IMR-90 (cell line): ENCODE data around the gene RNF149. TPM values are rescaled to one million over a fixed set of nuclear protein-coding genes. Genes with fewer than 3 reads are reported as not detected.

Experiments
- ATAC-seq: fragments of 200-7000 bp; cut with Tn5 transposase; 2 replicates; pipeline ENCODE4 v1.9.1; 2020; ENCODE audit warnings: low read depth, mild to moderate bottlenecking, moderate library complexity
- BruUV-seq: library from RNA; stranded (reverse); fragments of 400-500 nt; replicated peaks from 2 replicates; lab custom pipeline; 2021; lab: Mats Ljungman, UMichigan
- CTCF ChIA-PET: fragments of 300-600 bp; formaldehyde crosslinking; extraction: SDS; loops from one replicate; lab custom pipeline; 2021; ENCODE audit warnings: antibody characterized with exemption; lab: Yijun Ruan, JAX
- POLR2A ChIA-PET: fragments of 300-600 bp; sonication (Branson Sonifier 250); formaldehyde crosslinking; loops from one replicate; lab custom pipeline; 2022; ENCODE audit warnings: antibody characterized with exemption; ENCODE audit not compliant: unreplicated experiment; lab: Charles Lee
- DNase-seq: peaks from one replicate; pipeline ENCODE4 v3.0.0; 2013
- H2AFZ ChIP-seq: replicated peaks from 2 replicates; pipeline ENCODE3; 2013; ENCODE audit warnings: low read length, mild to moderate bottlenecking; ENCODE audit not compliant: poor library complexity
- H2AK5ac ChIP-seq: 2 replicates; pipeline ENCODE4 v1.6.1; 2013; ENCODE audit warnings: low read depth, low read length, inconsistent platforms
- H2AK9ac ChIP-seq: replicated peaks from 2 replicates; pipeline ENCODE3; 2013; ENCODE audit warnings: mild to moderate bottlenecking, low read depth, low read length, moderate library complexity; ENCODE audit not compliant: poor library complexity
- H2BK120ac ChIP-seq: 2 replicates; pipeline ENCODE4 v1.6.1; 2013; ENCODE audit warnings: low read depth, low read length, inconsistent platforms
- H2BK15ac ChIP-seq: 3 replicates; pipeline ENCODE4 v1.6.1; 2013; ENCODE audit warnings: low read depth, low read length, inconsistent platforms
- H2BK20ac ChIP-seq: 2 replicates; pipeline ENCODE4 v1.6.1; 2013; ENCODE audit warnings: low read depth, mild to moderate bottlenecking, inconsistent platforms, low read length, moderate library complexity
- H2BK5ac ChIP-seq: 2 replicates; pipeline ENCODE4 v1.6.1; 2013; ENCODE audit warnings: mild to moderate bottlenecking, low read depth, low read length, inconsistent platforms; ENCODE audit not compliant: poor library complexity, severe bottlenecking
- H3K14ac ChIP-seq: replicated peaks from 2 replicates; pipeline ENCODE4 v1.6.1; 2013; ENCODE audit warnings: low read depth, low read length, inconsistent platforms
- H3K18ac ChIP-seq: 2 replicates; pipeline ENCODE4 v1.6.1; 2013; ENCODE audit warnings: low read depth, low read length, control low read depth
- H3K23ac ChIP-seq: 2 replicates; pipeline ENCODE4 v1.6.1; 2013; ENCODE audit warnings: low read depth, low read length, inconsistent platforms
- H3K27ac ChIP-seq: 2 replicates; pipeline ENCODE4 v1.5.1; 2013; ENCODE audit warnings: mild to moderate bottlenecking, control low read depth, low read length; ENCODE audit not compliant: insufficient read depth
- H3K27me3 ChIP-seq: 2 replicates; pipeline ENCODE4 v1.6.1; 2013; ENCODE audit warnings: low read length; ENCODE audit not compliant: control insufficient read depth, insufficient read depth
- H3K36me3 ChIP-seq: 2 replicates; pipeline ENCODE4 v1.6.1; 2013; ENCODE audit warnings: low read length, mixed read lengths; ENCODE audit not compliant: control insufficient read depth, insufficient read depth
- H3K4ac ChIP-seq: 2 replicates; pipeline ENCODE4 v1.6.1; 2013; ENCODE audit warnings: low read depth, low read length, inconsistent platforms
- H3K4me1 ChIP-seq: 2 replicates; pipeline ENCODE4 v1.6.1; 2013; ENCODE audit warnings: low read length, mixed read lengths; ENCODE audit not compliant: control insufficient read depth, insufficient read depth
- H3K4me2 ChIP-seq: 2 replicates; pipeline ENCODE4 v1.6.1; 2013; ENCODE audit warnings: low read depth, mild to moderate bottlenecking, control low read depth, low read length, moderate library complexity
- H3K4me3 ChIP-seq: 2 replicates; pipeline ENCODE4 v1.5.1; 2013; ENCODE audit warnings: low read depth, mild to moderate bottlenecking, control low read depth, low read length, moderate library complexity; ENCODE audit not compliant: insufficient read depth
- H3K56ac ChIP-seq: 2 replicates; pipeline ENCODE4 v1.6.1; 2013; ENCODE audit warnings: low read length, inconsistent platforms; ENCODE audit not compliant: insufficient read depth; ENCODE audit errors: extremely low read depth
- H3K79me1 ChIP-seq, 2 experiments: 2 replicates each; pipeline ENCODE4 v1.6.1; 2013; ENCODE audit warnings: low read length in 2 of 2, inconsistent platforms in 1 of 2, low read depth in 1 of 2
- H3K9ac ChIP-seq: 2 replicates; pipeline ENCODE4 v1.6.1; 2013; ENCODE audit warnings: low read depth, low read length, control low read depth
- H3K9me1 ChIP-seq: 2 replicates; pipeline ENCODE4 v1.6.1; 2013; ENCODE audit warnings: low read length, inconsistent platforms; ENCODE audit not compliant: insufficient read depth
- H3K9me3 ChIP-seq: 2 replicates; pipeline ENCODE4 v1.6.1; 2013; ENCODE audit warnings: low read length; ENCODE audit not compliant: control insufficient read depth, insufficient read depth
- H4K20me1 ChIP-seq: 2 replicates; pipeline ENCODE4 v1.6.1; 2013; ENCODE audit warnings: low read length, inconsistent platforms; ENCODE audit not compliant: insufficient read depth
- H4K5ac ChIP-seq: 2 replicates; pipeline ENCODE4 v1.6.1; 2013; ENCODE audit warnings: mild to moderate bottlenecking, low read depth, low read length, control low read depth
- H4K8ac ChIP-seq, 2 experiments: 2 replicates each; pipeline ENCODE4 v1.6.1; 2013; ENCODE audit warnings: low read depth in 2 of 2, low read length in 2 of 2, control low read depth in 1 of 2, inconsistent platforms in 1 of 2
- H4K91ac ChIP-seq: 2 replicates; pipeline ENCODE4 v1.6.1; 2013; ENCODE audit warnings: low read depth, low read length, inconsistent platforms; ENCODE audit not compliant: insufficient read depth
- CTCF ChIP-seq: conservative IDR thresholded peaks from 2 replicates; pipeline ENCODE4 v1.5.1; 2012; ENCODE audit warnings: mild to moderate bottlenecking, low read depth, low read length, improper control_type of control experiment
- MAZ ChIP-seq: IDR thresholded peaks from 2 replicates; pipeline ENCODE4 v1.6.1; 2012; ENCODE audit warnings: low read depth, mild to moderate bottlenecking, low read length, improper control_type of control experiment, moderate library complexity, borderline replicate concordance
- RFX5 ChIP-seq: IDR thresholded peaks from 2 replicates; pipeline ENCODE4 v1.8.0; 2012; ENCODE audit warnings: low read depth, mild to moderate bottlenecking, low read length, moderate library complexity
- WGBS, 2 experiments: methylation state at CpG; one replicate each; pipeline versions ENCODE4 v1.1.5 to v1.1.7; 2013; ENCODE audit warnings: missing lambda C conversion rate in 2 of 2; ENCODE audit not compliant: insufficient read length in 1 of 2; ENCODE audit errors: extremely low coverage in 2 of 2; 5-methylcytosine and 5-hydroxymethylcytosine counted together
- dilution Hi-C: fragments of 300-500 bp; cut with HindIII; formaldehyde crosslinking; loops from one replicate; pipeline ENCODE4 v1.14.3; 2018; ENCODE audit warnings: low sequenced_read_pairs; ENCODE audit not compliant: unreplicated experiment
- in situ Hi-C: fragments of 300-500 bp; cut with MboI; formaldehyde crosslinking; loops from 3 replicates; pipeline ENCODE4 v1.14.3; 2019; ENCODE audit warnings: low sequenced_read_pairs, inconsistent platforms, mixed read lengths
- intact Hi-C: fragments of 100-400 bp; cut with micrococcal nuclease; formaldehyde crosslinking; loops from 2 replicates; pipeline ENCODE4 v1.10.0; 2022
- polyA plus RNA-seq, 3 experiments: library from polyadenylated mRNA; depleted of rRNA; stranded (reverse); fragments of >200 nt; gene quantifications; 2 replicates each; pipeline ENCODE4 v1.2.3, GENCODE V29; 2012; ENCODE audit warnings: low replicate concordance in 1 of 3
- total RNA-seq: library from RNA; depleted of rRNA; stranded (reverse); fragments of >200 nt; gene quantifications from 2 replicates; pipeline ENCODE4 v1.2.3, GENCODE V29; 2012

The RNF149 gene
- total and polyA plus RNA-seq, 2 of the 4 experiments (the other 2 are of a cell fraction), result 14.5 to 18.6 TPM

DNA sequence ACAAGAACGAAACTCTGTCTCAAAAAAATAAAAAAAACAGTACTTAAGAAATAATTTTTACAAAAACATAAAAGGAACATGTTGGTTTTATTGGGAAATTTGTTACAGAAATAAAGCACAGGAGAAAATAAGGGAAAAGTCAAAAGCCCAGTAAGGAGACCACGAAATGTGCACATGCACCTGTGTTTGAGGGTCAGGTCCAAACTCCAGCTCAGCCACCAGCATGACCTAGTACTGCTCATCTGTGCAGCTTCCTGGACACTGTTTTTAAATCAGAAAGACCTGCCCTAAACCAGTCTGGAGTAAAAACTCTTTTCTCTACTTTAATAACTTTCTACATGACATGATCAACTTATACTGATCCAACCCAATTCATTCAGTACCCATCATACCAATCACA is 21.2 kb downstream of the RNF149 start:
- in situ Hi-C loops (no loop called here), intact Hi-C loops (no loop called here), dilution Hi-C loops (no loop called here)
- DNase-seq (no peak), ATAC-seq (no peak)
- H4K5ac ChIP-seq, result no peak overlapping the region
- H3K27ac ChIP-seq, result no peak overlapping the region
- H3K4me3 ChIP-seq, result no peak overlapping the region
- BruUV-seq, result no TSS peak
- H3K9me1 ChIP-seq, result peaks cover 9% of the 10 kb centered on the region
- no peaks in the 10 kb centered on the region for H3K27me3 ChIP-seq
- H2AK9ac ChIP-seq, result no peak overlapping the region
- H3K18ac ChIP-seq, result no peak overlapping the region
- H2BK15ac ChIP-seq, result no peak overlapping the region
- CTCF ChIA-PET, result no interaction called here
- no peak overlapping the region for H2BK120ac ChIP-seq
- peaks cover 15 to 27% of the 10 kb centered on the region in 2 experiments; a peak in 3 of 4 replicates for H3K79me1 ChIP-seq
- H4K91ac ChIP-seq, result no peak overlapping the region
- H2AK5ac ChIP-seq, result no peak overlapping the region
- H2AFZ ChIP-seq, result no peak overlapping the region
- no peak overlapping the region for H3K14ac ChIP-seq
- no CpG with 5 or more reads among the region's 2 CpGs for WGBS, 2 experiments
- peaks cover 21% of the 10 kb centered on the region for H3K36me3 ChIP-seq
- TF ChIP-seq CTCF, result no peak
- no peak for TF ChIP-seq MAZ
- TF ChIP-seq RFX5, result no peak
- no peak overlapping the region for H4K8ac ChIP-seq
- no peaks in the 10 kb centered on the region for H3K4me1 ChIP-seq
- H3K9me3 ChIP-seq, result no peaks in the 10 kb centered on the region
- no peak overlapping the region for H3K23ac ChIP-seq
- no peak overlapping the region for H3K4ac ChIP-seq
- no peak overlapping the region for H3K4me2 ChIP-seq
- H2BK5ac ChIP-seq, result no peak overlapping the region
- no peak overlapping the region for H3K56ac ChIP-seq
- no peak overlapping the region for H2BK20ac ChIP-seq
- POLR2A ChIA-PET, result no interaction called here
- no peaks in the 10 kb centered on the region; the same call in 1 of the 2 replicates for H4K20me1 ChIP-seq
- no peak overlapping the region for H3K9ac ChIP-seq
